ENCODE results near the gene DIS3L2. TPM values are rescaled to one million over a fixed set of nuclear protein-coding genes. Genes with fewer than 3 reads are reported as not detected.

Gene DIS3L2
- total RNA-seq, 1 donor from 2014 or later: 20.6 TPM

- no peaks in the 10 kb centered on the region for H3K9me3 ChIP-seq
- no peak overlapping the region for H3K4me3 ChIP-seq
- no peak for TF ChIP-seq CTCF (IDR thresholded peaks at IDR 0.05)
- no peak for DNase-seq (ENCODE audit: low spot score in 2 of 2)
- H3K36me3 ChIP-seq: peaks cover 0 to 19% of the 10 kb centered on the region in 2 donors
- H3K27ac ChIP-seq: no peak overlapping the region
- no peaks in the 10 kb centered on the region for H3K4me1 ChIP-seq
- intact Hi-C loops (cut with DNase I): no loop called here
- no peaks in the 10 kb centered on the region for H3K27me3 ChIP-seq
Observed at GRCh38 chr2:232295971-232296370, 334.5 kb downstream of the DIS3L2 start.

GRCh38 chr2:232296776-232297525, 335.4 kb downstream of the DIS3L2 start:
- Histone ChIP-seq H3K27me3 (no peaks in the 10 kb centered on the region), H3K27ac (no peak overlapping the region), H3K36me3 (peaks cover 0 to 23% of the 10 kb centered on the region in 2 donors), H3K4me1 (no peaks in the 10 kb centered on the region), H3K9me3 (no peaks in the 10 kb centered on the region), H3K4me3 (no peak overlapping the region)
- DNase-seq (ENCODE audit: low spot score in 2 of 2): no peak
- TF ChIP-seq CTCF (IDR thresholded peaks at IDR 0.05): no peak
- intact Hi-C loops (cut with DNase I): no loop called here

- Histone ChIP-seq H3K9me3 (no peaks in the 10 kb centered on the region), H3K4me1 (no peaks in the 10 kb centered on the region), H3K27me3 (no peaks in the 10 kb centered on the region), H3K36me3 (peaks cover 0 to 28% of the 10 kb centered on the region in 2 donors), H3K4me3 (no peak overlapping the region), H3K27ac (no peak overlapping the region)
- TF ChIP-seq CTCF (IDR thresholded peaks at IDR 0.05): no peak
- intact Hi-C loops (cut with DNase I): no loop called here
- DNase-seq (ENCODE audit: low spot score in 2 of 2): no peak
Observed at GRCh38 chr2:232299084-232299483, 337.6 kb downstream of the DIS3L2 start.

GRCh38 chr2:232299927-232300674, 338.6 kb downstream of the DIS3L2 start:
- no peaks in the 10 kb centered on the region for H3K4me1 ChIP-seq
- H3K9me3 ChIP-seq: no peaks in the 10 kb centered on the region
- H3K4me3 ChIP-seq: no peak overlapping the region
- no peak overlapping the region for H3K27ac ChIP-seq
- no peaks in the 10 kb centered on the region for H3K27me3 ChIP-seq
- intact Hi-C loops (cut with DNase I): no loop called here
- no peak for TF ChIP-seq CTCF (IDR thresholded peaks at IDR 0.05)
- H3K36me3 ChIP-seq: peaks cover 0 to 28% of the 10 kb centered on the region in 2 donors
- DNase-seq (ENCODE audit: low spot score in 2 of 2): no peak

- H3K36me3 ChIP-seq: peaks cover 0 to 28% of the 10 kb centered on the region in 2 donors
- no peak for DNase-seq (ENCODE audit: low spot score in 2 of 2)
- intact Hi-C loops (cut with DNase I): no loop called here
- no peak overlapping the region for H3K4me3 ChIP-seq
- H3K9me3 ChIP-seq: no peaks in the 10 kb centered on the region
- no peak for TF ChIP-seq CTCF (IDR thresholded peaks at IDR 0.05)
- no peak overlapping the region for H3K27ac ChIP-seq
- no peaks in the 10 kb centered on the region for H3K27me3 ChIP-seq
- H3K4me1 ChIP-seq: no peaks in the 10 kb centered on the region
Observed at GRCh38 chr2:232300894-232301387, 339.4 kb downstream of the DIS3L2 start.

Data from ascending aorta (tissue), 2 donors.